ENCODE measurements around the gene TFB2M.
A peak's percentile ranks its signal among the peaks of the same experiment; 100 is the strongest.

The TFB2M gene

GRCh38 chr1:246512635-246513034 is 53.4 kb downstream of the TFB2M start:
- no peak overlapping the region for H3K4me3 ChIP-seq (ENCODE audit: low read depth, low read length)
- in situ Hi-C loops (cut with HindIII; ENCODE audit: low sequenced_read_pairs), result no loop called here
- no peak for TF ChIP-seq CTCF (IDR thresholded peaks at IDR 0.05; ENCODE audit: low read depth, low read length)
- DNase-seq (ENCODE audit: low read depth, low spot score), result no peak

- H3K4me3 ChIP-seq (ENCODE audit: low read depth, low read length), result no peak overlapping the region
- no peak for DNase-seq (ENCODE audit: low read depth, low spot score)
- in situ Hi-C loops (cut with HindIII; ENCODE audit: low sequenced_read_pairs), result no loop called here
- TF ChIP-seq CTCF (IDR thresholded peaks at IDR 0.05; ENCODE audit: low read depth, low read length), result no peak
These were observed 53.8 kb downstream of the TFB2M start for GRCh38 chr1:246512230-246512629.

DNA sequence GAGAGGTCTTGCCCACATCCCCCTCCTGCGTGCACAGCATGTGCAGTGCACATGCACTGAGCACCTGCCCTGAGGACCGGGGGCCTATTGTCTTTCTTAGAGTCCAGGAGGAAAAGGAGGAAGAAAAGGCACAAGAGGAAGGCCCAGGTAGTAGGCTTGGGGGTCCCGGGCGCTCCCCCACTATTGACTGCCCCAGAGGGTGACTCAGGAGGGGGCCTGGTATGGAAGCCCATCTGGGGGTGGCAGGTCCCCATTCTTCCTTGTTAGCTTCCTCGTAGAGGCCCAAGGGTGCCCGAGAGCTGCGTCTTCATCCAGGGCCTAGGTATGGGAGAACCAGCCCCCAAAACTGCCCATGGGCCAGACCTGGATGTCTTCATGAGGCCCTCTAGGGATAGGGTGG is 54.9 kb downstream of the TFB2M start:
- in situ Hi-C loops (cut with HindIII; ENCODE audit: low sequenced_read_pairs), result no loop called here
- H3K4me3 ChIP-seq (ENCODE audit: low read depth, low read length), result no peak overlapping the region
- TF ChIP-seq CTCF (IDR thresholded peaks at IDR 0.05; ENCODE audit: low read depth, low read length), result no peak
- no peak for DNase-seq (ENCODE audit: low read depth, low spot score)

DNA sequence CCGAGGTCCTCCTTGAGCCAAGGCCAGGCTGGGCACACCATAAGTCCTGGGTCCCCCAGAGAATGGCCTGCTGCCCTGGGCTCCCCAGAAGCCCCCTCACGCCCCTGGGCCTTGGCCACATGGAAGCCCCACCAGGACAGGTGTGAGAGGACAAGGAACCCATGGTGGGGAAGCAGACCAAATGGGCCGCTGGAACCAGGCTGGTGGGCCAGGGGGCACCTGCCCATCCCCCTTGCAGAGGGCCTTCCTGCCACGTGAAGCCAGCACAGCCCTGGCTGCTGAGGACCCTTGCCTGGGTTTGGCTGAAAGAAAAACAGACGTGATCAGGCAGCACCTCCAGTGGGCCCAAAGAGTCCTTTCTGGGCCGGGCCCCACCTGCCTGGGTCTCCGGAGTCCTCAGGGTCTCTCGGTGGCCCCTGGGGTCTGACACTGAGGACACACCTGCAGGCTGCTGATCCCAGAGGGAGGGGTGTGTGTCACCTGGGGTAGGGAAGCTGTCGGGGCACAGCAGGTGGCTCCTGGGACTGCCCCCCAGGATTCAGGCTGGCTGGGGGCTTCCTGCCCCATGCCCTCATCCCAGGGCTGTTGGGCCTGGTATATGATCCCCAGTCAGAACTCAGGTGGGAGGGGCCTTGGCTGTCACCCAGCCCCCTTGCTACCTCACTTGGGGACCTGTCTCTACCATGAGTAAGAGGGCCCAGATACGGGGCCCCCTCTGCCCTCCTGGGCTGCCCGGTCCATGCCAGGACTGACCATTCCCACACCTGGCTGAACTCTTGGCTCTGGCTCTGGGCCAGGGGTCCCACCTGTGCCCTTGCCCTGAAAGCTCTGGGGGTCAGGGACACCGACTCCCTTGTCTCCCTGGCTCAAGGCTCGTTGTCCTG is 55.7 kb downstream of the TFB2M start:
- in situ Hi-C loops (cut with HindIII; ENCODE audit: low sequenced_read_pairs), result no loop called here
- no peak for DNase-seq (ENCODE audit: low read depth, low spot score)
- no peak for TF ChIP-seq CTCF (IDR thresholded peaks at IDR 0.05; ENCODE audit: low read depth, low read length)
- H3K4me3 ChIP-seq (ENCODE audit: low read depth, low read length), result no peak overlapping the region

GRCh38 chr1:246508897-246509688 is 57.0 kb downstream of the TFB2M start:
- TF ChIP-seq CTCF (IDR thresholded peaks at IDR 0.05; ENCODE audit: low read depth, low read length), result no peak
- no peak for DNase-seq (ENCODE audit: low read depth, low spot score)
- in situ Hi-C loops (cut with HindIII; ENCODE audit: low sequenced_read_pairs), result no loop called here
- no peak overlapping the region for H3K4me3 ChIP-seq (ENCODE audit: low read depth, low read length)

DNA sequence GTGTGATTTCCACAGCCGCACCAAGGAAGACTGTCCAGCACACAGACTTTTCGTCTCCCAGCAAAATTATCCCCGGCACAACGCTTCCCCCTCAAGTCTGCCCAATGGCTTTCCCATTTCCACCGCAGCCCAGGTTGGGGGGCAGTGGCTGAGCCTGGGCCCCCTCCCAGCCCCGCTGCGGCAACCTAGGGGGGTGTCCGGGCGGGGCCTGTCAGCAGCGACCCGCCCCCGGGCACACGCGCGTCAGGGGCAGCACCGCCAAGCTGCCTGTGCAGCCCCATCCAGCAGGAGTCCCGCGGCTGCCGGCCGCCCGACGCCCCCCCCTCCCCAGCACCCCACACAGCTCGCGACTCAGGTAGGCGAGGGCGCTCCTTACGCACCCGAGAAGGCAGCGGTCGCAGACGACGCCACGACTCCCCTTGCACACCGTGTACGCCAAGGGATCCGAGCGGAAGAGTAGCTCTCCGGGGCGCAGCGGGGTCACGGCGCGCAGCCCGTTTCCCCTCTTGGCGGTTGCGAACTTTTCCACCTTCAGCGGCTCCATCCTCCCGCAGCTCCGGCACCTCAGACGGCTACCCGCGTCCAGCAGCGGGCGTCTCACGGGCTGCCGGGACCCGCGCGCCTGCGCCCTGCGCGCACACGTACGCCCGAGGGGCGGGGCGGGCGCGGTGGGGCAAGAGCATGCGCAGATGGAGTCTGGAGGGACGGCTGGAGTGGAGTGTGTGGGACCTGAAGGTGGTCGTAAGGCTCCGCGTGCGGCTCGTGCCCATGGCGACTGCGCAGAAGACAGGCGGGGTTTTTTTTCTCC is 59.2 kb downstream of the TFB2M start, which contains the start of gene SMYD3:
Gene SMYD3, minus strand, starts transcription at position 606 of the 808 bp plus-strand sequence.
- in situ Hi-C loops (cut with HindIII; ENCODE audit: low sequenced_read_pairs), result no loop called here
- no peak for TF ChIP-seq CTCF (IDR thresholded peaks at IDR 0.05; ENCODE audit: low read depth, low read length)
- DNase-seq (ENCODE audit: low read depth, low spot score), result peak; percentile 72
- peak within 1 kb of the TSS; percentile 90 for H3K4me3 ChIP-seq (ENCODE audit: low read depth, low read length)

Data from astrocyte of the spinal cord (primary cell).